HG02798 (cell line): ENCODE results near the gene NDRG3.
"Not testable (repeated sequence)": the region's sequence is repeated elsewhere in the genome, so short reads cannot be mapped to it uniquely, and the experiment has no call there.

ENCODE experiments used
- ATAC-seq: cut with Tn5 transposase; IDR thresholded peaks from one replicate; pipeline ENCODE4 v1.9.1; 2021; ENCODE audit warnings: mild to moderate bottlenecking; ENCODE audit not compliant: unreplicated experiment, poor library complexity

Gene NDRG3

GRCh38 chr20:36647196-36648121 is 98.4 kb downstream of the NDRG3 start:
- ATAC-seq, result no peak

- no peak for ATAC-seq
These were observed 99.2 kb downstream of the NDRG3 start for GRCh38 chr20:36646678-36647077.

- ATAC-seq, result no peak
These were observed 99.9 kb downstream of the NDRG3 start, which contains the start of gene SLA2 for GRCh38 chr20:36645998-36646397. SLA2 (minus strand) TSS chr20:36646196; CDS start chr20:36641335, 4,861 bp downstream.

- ATAC-seq, result no peak
These were observed 100.5 kb downstream of the NDRG3 start for GRCh38 chr20:36645353-36645752.

GRCh38 chr20:36644706-36645095 is 101.2 kb downstream of the NDRG3 start:
- no peak for ATAC-seq

- ATAC-seq, result no peak
These were observed 101.7 kb downstream of the NDRG3 start for GRCh38 chr20:36644032-36644705.

- ATAC-seq, result no peak
These were observed 103.8 kb downstream of the NDRG3 start for GRCh38 chr20:36642136-36642535.

- no peak for ATAC-seq
These were observed 104.4 kb downstream of the NDRG3 start for GRCh38 chr20:36641506-36641843.

- ATAC-seq, result not testable (repeated sequence)
These were observed 107.0 kb downstream of the NDRG3 start for GRCh38 chr20:36638876-36639400.

GRCh38 chr20:36634342-36634741 is 111.5 kb downstream of the NDRG3 start:
- ATAC-seq, result no peak

- ATAC-seq, result no peak
These were observed 112.6 kb downstream of the NDRG3 start for GRCh38 chr20:36633285-36633772.

GRCh38 chr20:36632487-36633284 is 113.2 kb downstream of the NDRG3 start:
- no peak for ATAC-seq

- ATAC-seq, result no peak
These were observed 113.8 kb downstream of the NDRG3 start for GRCh38 chr20:36632147-36632486.

- ATAC-seq, result no peak
These were observed 114.2 kb downstream of the NDRG3 start for GRCh38 chr20:36631646-36632045.

- ATAC-seq, result peak; percentile 52
These were observed 115.9 kb downstream of the NDRG3 start for GRCh38 chr20:36629719-36630681.

- ATAC-seq, result no peak
These were observed 117.8 kb downstream of the NDRG3 start for GRCh38 chr20:36628076-36628475.

GRCh38 chr20:36624944-36625324 is 121.0 kb downstream of the NDRG3 start:
- no peak for ATAC-seq

- ATAC-seq, result no peak
These were observed 121.6 kb downstream of the NDRG3 start for GRCh38 chr20:36624068-36624943.
